ENCODE measurements around the gene SCFD1. TPM values are rescaled to one million over a fixed set of nuclear protein-coding genes. Genes with fewer than 3 reads are reported as not detected.

Gene SCFD1
- total RNA-seq, 4 donors from 2014 or later = 93.4 to 148 (median 106) TPM

DNA sequence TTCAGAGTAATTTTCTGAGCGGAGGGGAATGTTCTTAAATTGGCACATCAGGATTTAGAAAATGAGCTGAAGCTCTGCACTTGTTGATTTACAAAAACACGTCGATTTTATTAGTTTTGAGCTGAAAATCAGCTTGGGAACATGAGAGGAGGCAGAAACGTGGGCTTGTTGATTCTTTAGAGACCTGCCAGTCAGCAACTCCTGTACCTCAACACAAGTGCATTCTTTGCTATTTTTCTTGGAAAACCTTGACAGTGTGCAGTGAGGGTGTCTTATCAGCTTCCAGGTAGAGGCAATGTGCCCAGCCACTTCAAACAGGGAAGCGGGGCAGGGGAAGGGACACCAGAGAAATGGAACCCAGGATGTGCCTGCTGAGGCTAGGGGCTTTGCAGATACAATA lies 149.5 kb downstream of the SCFD1 start:
- no peak overlapping the region for H3K27ac ChIP-seq
- H3K36me3 ChIP-seq = no peaks in the 10 kb centered on the region
- H3K4me3 ChIP-seq (replicated peaks in 1 of 3) = no peak overlapping the region
- 68 to 72% methylated on average over 5 of the region's 5 CpGs for WGBS, 2 donors
- DNase-seq = no peak
- H3K4me1 ChIP-seq = no peaks in the 10 kb centered on the region
- no peaks in the 10 kb centered on the region for H3K9me3 ChIP-seq
- H3K27me3 ChIP-seq = no peaks in the 10 kb centered on the region
- TF ChIP-seq POLR2A (IDR thresholded peaks at IDR 0.05) = no peak
- TF ChIP-seq, protein P1, sequence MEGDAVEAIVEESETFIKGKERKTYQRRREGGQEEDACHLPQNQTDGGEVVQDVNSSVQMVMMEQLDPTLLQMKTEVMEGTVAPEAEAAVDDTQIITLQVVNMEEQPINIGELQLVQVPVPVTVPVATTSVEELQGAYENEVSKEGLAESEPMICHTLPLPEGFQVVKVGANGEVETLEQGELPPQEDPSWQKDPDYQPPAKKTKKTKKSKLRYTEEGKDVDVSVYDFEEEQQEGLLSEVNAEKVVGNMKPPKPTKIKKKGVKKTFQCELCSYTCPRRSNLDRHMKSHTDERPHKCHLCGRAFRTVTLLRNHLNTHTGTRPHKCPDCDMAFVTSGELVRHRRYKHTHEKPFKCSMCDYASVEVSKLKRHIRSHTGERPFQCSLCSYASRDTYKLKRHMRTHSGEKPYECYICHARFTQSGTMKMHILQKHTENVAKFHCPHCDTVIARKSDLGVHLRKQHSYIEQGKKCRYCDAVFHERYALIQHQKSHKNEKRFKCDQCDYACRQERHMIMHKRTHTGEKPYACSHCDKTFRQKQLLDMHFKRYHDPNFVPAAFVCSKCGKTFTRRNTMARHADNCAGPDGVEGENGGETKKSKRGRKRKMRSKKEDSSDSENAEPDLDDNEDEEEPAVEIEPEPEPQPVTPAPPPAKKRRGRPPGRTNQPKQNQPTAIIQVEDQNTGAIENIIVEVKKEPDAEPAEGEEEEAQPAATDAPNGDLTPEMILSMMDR (IDR thresholded peaks at IDR 0.05) = no peak
- intact Hi-C loops (cut with DNase I) = no loop called here

DNA sequence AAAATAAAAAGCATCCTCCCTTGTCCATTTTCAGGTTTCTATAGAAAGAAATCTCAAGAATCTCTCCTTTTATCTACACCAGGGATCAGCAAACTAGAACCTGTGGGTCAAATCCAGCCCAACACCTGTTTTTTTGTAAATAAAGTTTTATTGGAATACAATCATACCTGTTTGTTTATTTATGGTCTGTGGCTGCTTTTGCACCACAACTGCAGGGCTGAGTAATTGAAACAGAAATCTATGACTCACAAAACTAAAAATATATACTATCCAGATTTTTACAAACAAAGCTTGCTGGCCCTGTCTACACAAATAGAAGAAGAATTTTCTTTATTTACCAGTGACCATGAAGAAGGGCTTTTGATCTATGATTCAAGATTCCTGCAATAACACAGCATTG lies 157.1 kb downstream of the SCFD1 start:
- Histone ChIP-seq H3K9me3 (no peaks in the 10 kb centered on the region), H3K27me3 (no peaks in the 10 kb centered on the region), H3K4me3 (replicated peaks in 1 of 3) (no peak overlapping the region), H3K27ac (no peak overlapping the region), H3K4me1 (no peaks in the 10 kb centered on the region), H3K36me3 (no peaks in the 10 kb centered on the region)
- intact Hi-C loops (cut with DNase I) = no loop called here
- TF ChIP-seq POLR2A (IDR thresholded peaks at IDR 0.05) = no peak
- TF ChIP-seq, protein P1 (IDR thresholded peaks at IDR 0.05) = no peak
- DNase-seq = no peak

Other genes with a start within 250 kb of the SCFD1 start
- gene G2E3, start 63.2 kb upstream of the SCFD1 start, total RNA-seq = 10 to 100 TPM in 2 of 4 donors, 1 to 10 TPM in 2; 9.5 to 17.5 (median 10.7) TPM